Stimulated activated CD4-positive, alpha-beta T cell treated with anti-CD3 and anti-CD28 coated beads, Interleukin-4, amount 100 ng/mL, for 4 hours (primary cell): ENCODE measurements around the gene CELSR2.
"Not testable (repeated sequence)": the region's sequence is repeated elsewhere in the genome, so short reads cannot be mapped to it uniquely, and the experiment has no call there.

Experiments
- DNase-seq, 2 experiments: peaks; one replicate each; pipeline ENCODE4 v3.0.0-alpha.2; 2020

Gene CELSR2

DNA sequence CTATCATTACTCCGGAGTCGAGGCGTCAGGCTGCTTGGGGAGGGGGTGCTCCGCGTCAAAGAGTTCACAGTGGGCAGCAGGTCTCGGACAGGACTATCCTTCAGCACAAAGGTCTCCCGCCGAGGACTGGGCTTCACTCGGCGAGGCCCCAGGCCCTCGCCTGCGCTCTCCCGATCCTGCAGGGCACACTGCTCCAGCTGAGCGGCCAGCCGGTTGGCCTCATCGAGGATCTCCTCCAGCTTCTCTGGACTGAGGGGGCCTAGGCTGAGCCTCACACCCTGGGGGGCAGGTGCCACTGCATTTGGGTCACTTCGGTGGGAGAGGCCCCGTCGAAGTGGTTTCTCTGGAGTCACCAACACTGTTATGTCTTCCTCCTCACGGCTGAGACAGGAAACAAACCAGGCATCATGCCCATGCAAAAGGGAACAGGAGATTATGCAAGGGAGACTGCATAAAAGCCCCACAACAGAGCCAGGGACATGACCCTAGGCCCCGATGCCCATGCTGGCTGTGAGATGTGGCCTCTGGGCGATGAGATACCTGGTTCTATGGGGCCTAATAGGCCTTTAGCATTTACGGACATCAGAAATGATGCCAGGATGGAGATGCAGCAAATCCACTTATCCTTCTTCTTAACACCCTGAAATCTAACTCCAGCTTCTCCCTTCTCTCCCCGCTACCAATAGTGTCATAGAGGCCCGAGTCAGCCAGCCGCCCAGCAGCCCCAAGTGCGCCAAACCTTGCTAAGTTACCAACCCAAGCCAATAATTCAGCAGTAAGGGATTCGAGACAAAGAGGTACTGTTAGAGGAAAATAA lies 32.5 kb downstream of the CELSR2 start:
- DNase-seq: no peak

DNA sequence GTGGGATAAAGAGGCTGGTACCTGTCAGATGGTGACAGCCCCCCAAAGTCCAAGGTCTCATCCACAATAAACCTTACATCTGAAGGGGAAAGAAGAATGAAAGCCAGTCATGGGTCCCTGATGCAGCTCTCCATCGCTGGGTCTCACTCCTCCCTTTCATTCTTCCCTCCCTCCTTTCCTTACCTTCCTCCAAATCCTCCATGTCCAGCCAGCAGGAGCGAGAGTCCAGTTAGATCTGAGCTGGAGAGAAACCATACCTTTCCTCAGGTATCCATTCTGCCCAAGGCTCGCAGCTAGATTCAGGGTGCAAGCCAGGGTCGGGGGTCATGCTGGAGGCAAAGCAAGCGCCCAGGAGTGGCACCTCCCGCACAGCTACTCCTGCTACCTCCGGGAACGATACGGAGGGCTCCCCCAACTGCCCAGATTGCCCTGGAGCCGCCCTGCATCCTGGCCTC lies 33.2 kb downstream of the CELSR2 start:
- no peak for DNase-seq

DNA sequence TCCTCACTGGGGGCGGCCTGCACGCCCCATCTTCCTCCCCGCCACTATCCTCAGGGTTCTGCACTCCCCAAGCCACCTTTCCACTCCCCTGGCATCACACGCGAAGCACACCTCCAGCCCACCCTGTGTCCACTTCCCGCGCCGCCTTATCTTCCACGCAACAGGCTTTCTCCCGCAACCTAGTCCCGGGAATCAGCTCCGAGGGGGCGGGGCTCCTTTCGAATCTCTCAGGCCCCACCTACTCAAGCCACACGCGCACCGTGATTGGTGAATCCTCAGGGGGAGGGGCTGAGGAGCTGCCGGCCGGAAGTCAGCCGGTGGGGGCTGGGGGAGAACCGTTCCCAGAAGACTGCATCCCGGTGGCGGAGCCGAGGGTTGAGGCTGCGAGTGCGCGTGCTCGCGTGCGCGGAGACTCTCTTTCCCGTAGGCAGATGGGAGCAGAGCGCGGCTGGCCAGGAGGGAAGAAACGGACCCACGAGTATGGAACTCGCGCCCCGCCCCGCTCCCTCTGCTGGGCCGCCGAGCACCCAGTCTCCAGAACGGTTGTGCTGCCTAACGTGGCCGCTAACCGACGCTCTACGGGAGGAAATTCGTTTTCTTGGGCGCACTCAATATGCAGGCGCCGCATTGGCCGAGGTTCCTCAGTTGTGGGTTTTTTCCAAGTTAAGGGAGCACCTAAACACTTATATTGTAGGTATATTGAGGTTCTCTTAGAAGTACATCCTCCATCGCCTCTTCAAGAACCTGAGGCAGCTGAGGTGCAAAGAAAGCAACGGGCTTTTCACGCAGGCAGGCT lies 33.8 kb downstream of the CELSR2 start, which contains the start of gene PSRC1:
Gene PSRC1 (minus strand): TSS at position 194 of the 796 bp plus-strand sequence.
- peak; percentile 83 to 86 for DNase-seq

DNA sequence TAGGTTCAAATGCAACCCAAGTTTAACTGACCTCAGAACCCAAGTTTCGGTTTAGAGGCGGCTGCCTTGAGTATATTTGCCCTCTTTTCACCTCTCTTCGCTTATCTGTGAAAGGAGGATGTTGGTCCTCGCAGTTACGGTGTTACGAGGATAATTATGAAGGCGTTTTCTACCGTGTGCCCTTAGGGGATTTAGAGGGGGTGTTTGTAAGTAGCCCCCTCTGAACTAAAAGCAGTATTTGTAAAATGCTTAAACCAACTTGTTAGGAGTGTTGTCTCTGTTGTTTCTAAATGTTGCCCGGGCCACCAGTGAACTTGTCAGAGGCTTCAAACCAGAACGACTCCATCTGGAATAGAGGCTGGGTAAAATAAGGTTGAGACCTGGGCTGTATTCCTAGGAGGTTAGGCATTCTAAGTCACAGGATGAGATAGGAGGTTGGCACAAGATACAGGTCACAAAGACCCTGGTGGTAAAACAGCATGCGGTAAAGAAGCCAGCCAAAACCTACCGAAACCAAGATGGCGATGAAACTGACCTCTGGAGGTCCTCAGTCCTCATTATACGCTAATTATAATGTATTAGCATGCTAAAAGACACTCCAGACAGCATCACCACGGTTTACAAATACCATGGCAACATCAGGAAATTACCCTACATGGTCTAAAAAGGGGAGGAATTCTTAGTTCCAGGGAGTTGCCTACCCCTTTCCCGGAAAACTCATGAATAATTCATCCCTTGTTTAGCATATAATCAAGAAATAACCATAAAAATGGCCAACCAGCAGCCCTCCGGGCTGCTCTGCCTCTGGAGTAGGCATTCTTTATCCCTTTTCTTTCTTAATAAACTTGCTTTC lies 34.6 kb downstream of the CELSR2 start:
- no peak for DNase-seq

DNA sequence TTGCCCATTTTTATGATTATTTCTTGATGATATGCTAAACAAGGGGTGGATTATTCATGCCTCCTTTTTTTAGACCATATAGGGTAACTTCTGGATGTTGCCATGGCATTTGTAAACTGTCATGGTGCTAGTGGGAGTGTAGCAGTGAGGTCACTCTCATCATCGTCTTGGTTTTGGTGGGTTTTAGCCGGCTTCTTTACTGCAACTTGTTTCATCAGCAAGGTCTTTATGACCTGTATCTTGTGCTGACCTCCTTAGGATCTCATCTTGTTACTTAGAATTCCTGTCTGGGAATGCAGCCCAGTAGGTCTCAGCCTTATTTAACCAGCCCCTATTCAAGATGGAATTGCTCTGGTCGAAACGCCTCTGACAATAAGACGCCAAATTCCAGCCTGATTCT lies 37.4 kb downstream of the CELSR2 start:
- DNase-seq: not testable (repeated sequence)

DNA sequence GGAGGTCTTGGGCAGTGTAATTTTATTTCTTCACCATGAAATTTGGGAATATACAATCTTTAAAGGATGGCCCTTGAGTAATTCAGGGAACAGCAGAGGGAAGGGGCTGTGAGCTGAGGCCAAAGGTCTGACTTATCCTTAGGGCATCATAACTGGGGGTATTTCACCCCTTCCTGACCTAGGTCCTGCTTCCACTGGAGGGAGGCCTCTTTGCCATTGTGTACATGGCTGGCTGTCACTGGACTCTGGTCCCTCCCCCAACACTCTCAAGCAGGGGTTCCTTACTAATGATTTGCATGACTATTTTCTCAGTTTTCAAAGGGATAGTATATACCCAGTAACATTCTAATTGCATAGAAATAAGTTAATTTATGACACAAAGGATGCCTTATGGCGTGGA lies 40.8 kb downstream of the CELSR2 start:
- no peak for DNase-seq

DNA sequence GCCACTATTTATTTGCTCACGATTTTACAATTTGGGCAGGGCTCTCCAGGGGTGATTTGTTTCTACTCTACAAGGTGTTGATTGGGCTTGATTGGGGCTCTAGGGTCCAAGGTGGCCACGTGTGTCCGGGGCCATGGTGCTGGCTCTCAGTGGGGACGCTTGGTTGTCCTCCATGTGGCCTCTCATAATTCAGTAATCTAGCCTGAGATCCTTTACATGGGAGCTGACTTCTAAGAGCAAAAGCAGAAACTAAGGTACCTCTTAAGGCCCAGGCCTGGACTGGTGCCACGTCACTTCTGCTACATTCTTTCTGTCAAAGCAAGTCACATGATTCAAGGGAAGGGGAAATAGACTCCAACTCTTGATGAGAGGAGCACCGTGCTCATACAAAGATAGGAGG lies 41.7 kb downstream of the CELSR2 start:
- no peak for DNase-seq

DNA sequence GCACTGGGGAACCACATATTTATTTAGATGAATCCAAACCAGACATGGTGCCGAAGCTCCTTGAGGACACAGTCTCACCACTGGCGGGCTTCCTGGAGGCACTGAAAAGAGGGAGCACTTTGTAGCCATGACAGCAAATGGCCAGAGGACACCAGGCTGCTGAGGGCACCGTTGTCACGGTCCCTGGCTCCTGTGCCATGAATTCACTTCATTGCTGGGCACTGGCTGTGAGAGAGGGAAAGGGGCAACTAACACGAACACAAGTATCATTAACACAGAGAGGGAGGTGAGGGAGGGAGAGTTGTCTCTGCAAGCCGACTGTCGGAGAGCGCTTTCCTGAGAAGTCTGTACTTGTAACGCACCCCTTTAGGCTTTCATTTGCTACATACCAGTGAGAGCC lies 43.0 kb downstream of the CELSR2 start:
- DNase-seq: no peak

DNA sequence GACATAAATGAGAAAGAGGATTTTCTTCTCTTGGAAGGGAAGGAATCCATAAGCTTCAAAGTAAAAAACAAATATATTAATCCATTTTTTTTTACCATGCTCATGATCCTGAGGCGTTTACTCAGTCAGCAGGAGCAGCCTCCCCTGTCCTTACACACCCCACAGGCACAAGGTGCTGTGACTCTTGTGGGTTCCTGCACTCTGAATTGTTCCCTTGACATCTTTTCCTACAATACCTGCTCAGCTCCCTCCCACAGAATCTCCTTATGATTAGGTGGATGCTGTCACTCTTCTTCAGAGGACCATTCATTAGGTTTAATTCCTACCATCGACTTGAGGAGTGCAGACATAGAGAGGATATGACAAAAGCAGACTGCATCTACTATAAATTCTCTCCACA lies 43.7 kb downstream of the CELSR2 start:
- DNase-seq: no peak

DNA sequence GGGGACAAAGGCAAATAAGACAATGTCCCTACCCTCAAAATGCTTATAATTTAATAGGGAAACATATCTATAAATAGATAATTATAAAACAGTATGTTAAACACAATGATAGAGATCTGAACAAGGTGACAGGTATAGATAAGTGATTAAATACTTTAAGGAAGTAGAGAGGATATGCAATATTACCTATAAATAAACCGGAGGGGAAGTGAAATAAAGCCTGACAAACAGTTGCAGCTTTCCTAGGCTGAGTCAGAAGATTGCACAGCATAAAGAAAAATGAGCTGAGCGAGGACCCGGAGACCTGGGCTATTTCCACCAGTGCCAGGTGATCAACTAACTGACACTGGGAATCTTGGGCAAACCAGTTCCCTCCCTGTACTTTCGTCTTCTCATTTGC lies 45.1 kb downstream of the CELSR2 start:
- DNase-seq: no peak

DNA sequence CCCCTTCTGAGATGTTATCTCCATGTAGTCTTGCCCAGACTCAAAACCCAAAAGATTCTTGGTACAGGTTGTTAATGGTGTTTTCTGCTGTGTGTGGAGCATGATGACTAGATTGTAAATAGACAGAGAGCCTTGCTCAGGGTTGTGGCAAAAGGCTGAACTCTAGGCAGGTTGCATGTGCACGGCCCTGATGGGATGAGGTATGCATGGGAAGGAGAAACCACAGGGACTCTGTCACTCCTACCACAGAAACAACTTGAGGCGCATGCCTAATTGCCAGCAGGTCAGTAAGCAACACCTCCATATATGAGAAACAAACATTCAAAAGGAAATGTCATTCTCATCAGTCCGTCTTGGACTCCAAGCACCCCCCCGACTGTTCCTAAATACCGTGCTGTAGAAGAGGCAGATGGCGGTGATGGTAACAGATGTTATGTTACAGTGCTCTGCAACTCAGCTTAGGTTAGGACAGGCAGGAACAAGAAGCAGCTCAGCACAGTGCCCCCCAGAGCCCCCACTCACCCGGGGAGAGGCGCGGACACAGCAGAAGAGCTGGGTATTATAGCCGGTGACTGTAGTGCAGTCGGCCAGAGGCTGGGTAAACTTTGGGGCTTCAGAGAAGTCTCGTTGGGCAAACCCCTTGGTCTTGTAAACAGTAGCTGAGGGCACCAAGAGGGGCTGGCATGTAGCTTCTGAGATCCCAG lies 46.5 kb downstream of the CELSR2 start:
- no peak for DNase-seq

DNA sequence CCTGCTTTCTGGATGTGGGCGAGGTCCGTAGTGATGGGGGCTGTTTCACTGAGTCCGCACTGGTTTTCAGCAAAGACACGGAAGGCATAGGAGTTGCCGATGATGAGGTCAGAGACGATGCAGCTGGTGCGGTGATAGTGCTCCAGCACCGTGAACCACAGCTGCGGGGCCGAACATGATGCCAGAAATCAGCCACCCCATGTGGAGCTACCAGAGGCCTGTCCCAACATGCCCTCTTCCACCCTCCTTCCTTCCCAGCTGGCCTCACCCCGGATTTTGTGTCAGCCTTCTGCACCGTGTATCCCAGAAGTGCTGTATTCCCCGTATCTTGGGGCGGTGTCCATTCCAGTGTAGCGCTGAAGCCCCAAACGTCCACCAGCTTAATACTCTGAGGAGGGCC lies 47.4 kb downstream of the CELSR2 start:
- DNase-seq: no peak

DNA sequence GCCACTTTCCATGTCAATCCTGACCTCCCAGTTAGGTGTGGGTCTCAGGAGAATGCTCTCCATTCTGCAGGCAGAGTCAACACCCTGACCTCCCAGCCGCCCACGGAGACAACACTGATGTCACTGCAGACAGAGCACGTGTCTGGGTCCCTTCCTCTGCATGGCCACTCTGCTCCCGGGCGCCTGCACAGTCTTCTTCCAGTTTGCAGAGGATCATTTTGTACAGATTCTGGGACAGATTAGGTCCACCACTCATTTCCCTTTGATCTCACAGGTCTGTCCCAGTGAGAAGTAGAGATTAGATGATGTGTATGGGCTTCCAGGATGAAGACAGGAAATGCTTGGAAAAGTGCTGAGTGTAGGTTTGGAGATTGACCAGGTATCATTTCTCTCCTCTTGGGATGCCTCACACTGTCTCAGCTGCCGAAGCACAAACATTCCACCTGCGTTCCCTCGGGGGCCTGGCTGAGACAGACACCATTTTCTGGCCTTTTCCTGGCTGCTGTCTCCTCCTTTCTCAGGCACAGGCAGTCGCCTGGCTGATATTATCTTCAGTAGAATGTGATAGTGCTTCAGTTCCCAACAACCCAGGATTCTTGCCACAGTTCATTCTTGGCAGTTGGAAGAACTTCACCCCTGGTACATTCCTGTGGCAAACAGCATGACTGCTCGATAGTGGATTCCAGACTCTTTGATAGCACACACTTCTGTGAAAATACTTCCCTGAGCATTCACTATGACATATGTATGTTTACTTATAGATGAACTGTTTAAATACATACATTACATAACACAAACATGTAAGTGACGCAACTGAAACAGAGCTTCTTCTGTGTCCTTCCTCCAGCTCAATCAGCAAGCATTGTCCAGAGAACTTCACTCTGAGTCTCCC lies 49.6 kb downstream of the CELSR2 start:
- DNase-seq: no peak

DNA sequence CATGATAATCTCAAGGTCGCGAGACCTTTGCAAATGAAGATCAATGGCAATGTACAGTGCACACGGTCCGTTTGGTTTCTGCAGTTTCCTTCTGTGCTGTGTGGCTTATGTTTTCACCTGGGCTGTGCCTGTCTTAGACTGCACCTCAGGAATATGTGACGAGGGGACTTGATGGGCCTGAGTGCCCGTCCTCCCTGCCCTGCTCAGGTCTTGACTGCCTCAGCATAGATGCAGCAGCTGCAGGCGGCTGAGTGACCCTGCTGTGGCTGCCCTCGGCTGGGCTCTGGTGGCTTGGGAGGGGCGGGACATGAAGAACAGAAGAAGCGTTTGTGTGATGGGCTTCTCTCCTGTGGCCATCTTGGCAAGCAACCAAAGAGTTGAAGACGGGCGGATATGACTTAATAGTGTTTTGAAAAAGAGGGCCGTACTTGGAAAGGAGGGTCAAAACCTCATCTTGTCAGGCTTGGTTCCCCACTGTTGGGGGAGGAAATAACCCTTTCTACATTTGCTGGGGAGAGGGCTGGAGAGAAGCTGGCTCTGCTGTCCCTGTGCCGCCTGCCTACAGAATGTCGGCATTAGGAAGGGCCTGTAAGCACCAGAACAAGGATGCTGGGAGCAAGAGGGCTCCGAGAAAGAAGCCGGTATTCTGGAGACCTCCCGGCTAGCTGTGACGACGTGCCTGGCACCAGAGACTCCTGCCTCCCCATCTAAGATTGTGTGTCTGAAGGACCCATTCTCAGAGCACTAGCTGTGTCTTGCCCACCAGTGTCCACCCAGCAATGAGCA lies 50.4 kb downstream of the CELSR2 start:
- no peak for DNase-seq

DNA sequence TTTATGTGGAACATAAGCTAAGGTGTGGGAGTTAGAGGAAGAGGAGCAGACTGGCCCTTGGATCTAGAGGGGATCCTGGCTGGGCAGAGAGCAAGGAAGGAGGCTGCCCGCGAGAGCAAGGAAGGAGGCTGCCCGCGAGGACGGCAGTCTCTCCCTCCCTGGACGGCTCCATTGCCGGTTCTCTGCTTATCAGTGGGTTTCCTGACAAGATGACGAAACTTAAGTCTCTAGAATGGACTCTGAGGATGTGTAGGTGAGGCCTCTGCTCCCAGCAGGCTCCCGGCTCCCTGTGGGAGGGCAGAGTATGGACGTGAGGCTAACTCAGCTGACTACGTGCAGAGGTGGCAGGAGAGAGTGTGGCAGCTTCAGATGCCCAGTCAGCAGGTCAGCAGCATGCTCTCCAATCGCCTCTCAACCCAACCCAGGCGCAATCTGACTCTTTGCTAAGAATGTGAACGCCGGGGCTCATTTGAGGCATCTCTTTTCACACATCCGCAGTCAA lies 51.4 kb downstream of the CELSR2 start:
- DNase-seq: no peak

DNA sequence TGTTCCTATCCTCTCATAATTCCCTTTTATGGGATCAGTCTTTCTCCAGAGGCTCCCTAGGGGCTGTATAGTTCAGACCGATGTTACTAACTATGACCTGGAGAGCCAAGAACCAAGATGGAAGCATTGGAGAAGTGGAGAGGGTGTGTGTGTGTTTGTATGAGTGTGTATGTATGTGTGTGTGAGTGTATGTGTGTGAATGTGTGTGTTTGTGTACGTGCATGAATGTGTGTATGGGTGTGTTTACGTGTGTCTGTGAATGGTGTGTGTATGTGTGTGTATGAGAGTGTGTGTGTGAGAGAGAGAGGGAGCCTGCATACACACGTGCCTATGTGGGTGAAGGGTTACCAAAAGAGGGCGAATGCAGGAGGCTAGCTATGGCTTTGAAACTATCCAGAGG lies 52.5 kb downstream of the CELSR2 start:
- DNase-seq: no peak

DNA sequence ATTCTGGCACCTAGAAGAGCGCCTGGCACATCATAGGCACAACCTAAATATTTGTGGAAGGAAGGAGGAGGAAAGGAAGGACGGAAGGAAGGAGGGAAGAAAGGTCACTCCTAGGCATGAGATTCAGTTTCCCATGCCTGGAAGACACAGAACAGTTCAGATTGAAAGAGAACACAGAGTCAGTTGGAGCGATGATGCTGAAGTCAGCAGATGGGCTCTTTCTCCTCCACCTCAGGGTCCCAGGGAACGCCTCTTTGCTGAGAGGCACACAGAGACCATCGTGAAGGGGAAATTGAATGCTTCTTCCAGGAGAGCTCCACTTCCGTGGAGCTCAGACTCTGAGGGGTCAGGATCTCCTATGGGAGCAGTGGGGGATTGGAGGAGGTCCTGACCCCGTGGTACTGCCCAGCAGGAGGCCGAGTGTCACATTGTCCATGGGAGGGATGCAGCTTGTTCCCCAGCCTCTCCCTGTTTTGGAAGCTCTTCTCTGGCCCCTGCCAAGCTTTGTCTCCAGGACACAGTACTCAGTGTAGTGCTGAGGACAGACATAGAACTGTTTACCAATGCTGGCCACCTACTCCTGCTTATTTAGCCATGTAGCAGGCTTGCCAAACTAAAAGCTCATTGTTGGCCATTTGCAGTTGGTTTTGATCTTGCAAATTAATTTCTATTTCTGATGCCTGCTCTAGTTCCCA lies 55.0 kb downstream of the CELSR2 start:
- no peak for DNase-seq

DNA sequence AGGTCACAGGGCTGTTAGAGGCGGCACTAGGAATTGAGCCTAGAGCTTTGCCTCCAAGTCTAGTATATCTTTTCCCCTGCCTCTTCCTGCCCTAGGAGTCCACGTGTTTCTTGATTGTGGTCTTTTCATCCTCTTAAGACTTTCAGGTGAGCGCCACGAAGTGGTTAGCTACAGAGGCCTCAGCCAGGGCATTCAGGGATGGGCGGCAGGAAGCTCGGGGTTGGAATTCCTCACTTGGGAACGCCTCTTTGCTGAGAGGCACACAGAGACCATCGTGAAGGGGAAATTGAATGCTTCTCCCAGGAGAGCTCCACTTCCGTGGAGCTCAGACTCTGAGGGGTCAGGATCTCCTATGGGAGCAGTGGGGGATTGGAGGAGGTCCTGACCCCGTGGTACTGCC lies 56.7 kb downstream of the CELSR2 start:
- not testable (repeated sequence) for DNase-seq

DNA sequence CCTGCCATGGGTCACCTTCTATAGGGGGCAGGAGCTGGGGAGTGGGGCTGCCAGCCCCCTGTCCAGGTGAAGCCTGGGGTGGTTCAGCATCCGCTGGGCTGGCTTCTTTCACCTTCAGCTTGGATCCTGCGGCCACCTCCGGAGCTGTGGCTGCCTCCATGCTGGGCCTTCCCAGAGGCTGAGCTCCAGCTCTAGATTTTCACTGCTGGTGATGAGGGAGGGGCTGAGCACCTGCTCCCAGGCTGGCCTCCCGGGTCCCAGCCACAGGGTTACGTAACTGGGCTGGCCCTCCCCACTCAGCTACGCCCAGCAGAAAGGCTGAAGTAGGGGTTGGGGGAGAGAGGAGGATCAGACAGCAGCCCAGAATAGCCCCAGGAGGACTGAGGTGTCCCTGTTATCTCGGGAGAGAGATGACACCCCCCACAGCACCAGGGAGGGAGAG lies 57.5 kb downstream of the CELSR2 start, which contains the start of gene MYBPHL:
Gene MYBPHL (minus strand): TSS at position 180 of the 442 bp plus-strand sequence. CDS start 20 bp downstream, at position 160.
- no peak for DNase-seq
